ENCODE data around the gene CDH4. TPM values are rescaled to one million over a fixed set of nuclear protein-coding genes. Genes with fewer than 3 reads are reported as not detected.

CDH4 gene
- total RNA-seq, 1 donor from 2014 or later = not detected

DNA sequence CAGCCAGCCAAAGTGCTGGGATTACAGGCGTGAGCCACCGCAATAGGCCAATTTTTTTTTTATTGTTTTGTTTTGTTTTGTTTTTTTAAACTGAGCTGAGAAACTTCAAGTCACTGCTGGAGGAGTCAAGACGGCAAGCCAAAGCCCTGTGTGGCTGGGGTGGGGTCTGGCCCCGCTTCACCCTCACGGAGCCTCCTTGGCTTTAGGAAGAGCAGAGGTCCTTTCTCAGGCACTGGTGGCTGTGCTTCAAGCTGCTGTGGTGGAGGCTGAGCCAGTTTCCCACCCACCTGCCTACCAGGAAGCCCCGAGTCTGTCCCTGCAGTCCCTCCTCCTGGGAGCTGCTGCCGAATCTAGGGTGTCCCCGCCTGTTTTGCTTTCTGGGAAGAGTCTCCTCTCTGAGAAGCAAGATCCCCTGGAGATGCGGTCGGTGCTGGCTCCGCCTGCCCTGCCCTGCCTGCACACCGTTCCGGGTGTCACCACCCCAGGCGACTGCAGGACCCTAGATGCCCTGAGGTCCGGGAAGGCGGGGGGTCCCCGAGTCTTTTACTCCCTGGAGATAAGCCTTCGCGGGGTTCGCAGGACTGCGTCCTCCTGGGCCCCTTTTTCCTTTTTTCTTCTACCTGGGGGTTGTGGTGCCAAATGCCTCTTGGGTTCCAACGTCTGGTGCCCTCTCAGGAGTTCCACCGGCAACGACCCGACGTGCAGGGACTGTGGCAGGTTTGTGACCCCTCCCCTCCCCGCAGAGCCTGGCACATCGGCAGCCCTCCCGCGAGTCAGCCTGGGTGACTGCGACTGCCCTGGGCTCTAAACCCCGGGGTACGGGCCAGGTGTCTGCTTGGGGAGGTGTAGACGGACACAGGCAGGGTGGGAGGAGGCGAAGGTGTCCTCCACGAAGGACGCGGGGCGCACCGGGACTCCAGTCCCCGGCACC lies 712.9 kb downstream of the CDH4 start:
- H3K36me3 ChIP-seq = no peaks in the 10 kb centered on the region
- intact Hi-C loops (cut with DNase I) = no loop called here
- TF ChIP-seq, protein P1, sequence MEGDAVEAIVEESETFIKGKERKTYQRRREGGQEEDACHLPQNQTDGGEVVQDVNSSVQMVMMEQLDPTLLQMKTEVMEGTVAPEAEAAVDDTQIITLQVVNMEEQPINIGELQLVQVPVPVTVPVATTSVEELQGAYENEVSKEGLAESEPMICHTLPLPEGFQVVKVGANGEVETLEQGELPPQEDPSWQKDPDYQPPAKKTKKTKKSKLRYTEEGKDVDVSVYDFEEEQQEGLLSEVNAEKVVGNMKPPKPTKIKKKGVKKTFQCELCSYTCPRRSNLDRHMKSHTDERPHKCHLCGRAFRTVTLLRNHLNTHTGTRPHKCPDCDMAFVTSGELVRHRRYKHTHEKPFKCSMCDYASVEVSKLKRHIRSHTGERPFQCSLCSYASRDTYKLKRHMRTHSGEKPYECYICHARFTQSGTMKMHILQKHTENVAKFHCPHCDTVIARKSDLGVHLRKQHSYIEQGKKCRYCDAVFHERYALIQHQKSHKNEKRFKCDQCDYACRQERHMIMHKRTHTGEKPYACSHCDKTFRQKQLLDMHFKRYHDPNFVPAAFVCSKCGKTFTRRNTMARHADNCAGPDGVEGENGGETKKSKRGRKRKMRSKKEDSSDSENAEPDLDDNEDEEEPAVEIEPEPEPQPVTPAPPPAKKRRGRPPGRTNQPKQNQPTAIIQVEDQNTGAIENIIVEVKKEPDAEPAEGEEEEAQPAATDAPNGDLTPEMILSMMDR (IDR thresholded peaks at IDR 0.05) = no peak
- H3K4me1 ChIP-seq = no peaks in the 10 kb centered on the region
- H3K9me3 ChIP-seq = no peaks in the 10 kb centered on the region
- DNase-seq (ENCODE audit: low spot score in 2 of 2) = no peak
- no peak overlapping the region for H3K4me3 ChIP-seq
- H3K27me3 ChIP-seq = no peaks in the 10 kb centered on the region
- no peak overlapping the region for H3K27ac ChIP-seq

DNA sequence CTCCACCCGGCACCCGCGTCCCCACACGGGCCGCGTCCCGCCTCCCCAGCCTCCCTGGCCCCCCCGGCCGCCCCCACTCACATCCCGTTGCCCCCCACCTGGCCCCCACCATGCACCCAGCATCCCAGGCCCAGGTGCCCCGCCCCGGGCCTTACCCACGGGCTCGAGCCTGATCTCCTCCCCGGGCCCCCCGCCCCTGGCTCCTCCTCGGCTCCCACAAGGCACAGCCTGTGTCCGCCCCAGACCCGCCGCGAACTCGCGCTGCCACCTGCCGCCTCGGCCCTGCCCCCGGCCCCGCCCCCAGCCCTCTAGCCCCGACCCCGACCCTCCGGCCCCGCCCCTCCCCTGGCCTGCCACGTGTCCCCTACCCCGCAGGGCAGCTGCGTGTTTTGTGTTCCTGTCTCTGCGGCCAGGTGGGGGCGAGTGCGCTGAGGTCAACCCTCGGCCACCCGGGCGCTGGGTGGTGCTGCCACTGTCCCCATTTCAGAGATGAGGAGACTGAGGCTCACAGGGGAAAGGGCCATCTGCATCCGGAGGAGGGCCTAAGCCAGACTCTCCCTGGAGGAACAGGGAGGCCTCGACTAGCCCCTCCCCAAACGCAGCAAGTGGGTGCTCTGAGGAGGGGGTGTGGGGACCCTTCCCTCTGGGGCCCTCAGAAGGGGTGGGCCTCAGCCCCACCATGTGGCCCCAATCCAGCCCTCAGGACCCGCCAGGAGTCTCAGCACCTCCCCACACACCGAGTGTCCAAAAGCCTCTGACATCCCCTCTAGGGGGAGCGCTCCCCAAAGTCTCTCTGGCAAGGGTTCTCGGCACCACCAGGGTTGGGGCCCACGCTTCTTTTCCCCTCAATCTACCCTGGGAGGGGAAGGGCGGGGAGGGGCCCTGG lies 713.8 kb downstream of the CDH4 start:
- H3K4me1 ChIP-seq = no peaks in the 10 kb centered on the region
- intact Hi-C loops (cut with DNase I) = no loop called here
- H3K4me3 ChIP-seq = no peak overlapping the region
- TF ChIP-seq, protein P1 (IDR thresholded peaks at IDR 0.05) = no peak
- H3K36me3 ChIP-seq = no peaks in the 10 kb centered on the region
- H3K27ac ChIP-seq = no peak overlapping the region
- H3K27me3 ChIP-seq = no peaks in the 10 kb centered on the region
- H3K9me3 ChIP-seq = no peaks in the 10 kb centered on the region
- no peak for DNase-seq (ENCODE audit: low spot score in 2 of 2)

DNA sequence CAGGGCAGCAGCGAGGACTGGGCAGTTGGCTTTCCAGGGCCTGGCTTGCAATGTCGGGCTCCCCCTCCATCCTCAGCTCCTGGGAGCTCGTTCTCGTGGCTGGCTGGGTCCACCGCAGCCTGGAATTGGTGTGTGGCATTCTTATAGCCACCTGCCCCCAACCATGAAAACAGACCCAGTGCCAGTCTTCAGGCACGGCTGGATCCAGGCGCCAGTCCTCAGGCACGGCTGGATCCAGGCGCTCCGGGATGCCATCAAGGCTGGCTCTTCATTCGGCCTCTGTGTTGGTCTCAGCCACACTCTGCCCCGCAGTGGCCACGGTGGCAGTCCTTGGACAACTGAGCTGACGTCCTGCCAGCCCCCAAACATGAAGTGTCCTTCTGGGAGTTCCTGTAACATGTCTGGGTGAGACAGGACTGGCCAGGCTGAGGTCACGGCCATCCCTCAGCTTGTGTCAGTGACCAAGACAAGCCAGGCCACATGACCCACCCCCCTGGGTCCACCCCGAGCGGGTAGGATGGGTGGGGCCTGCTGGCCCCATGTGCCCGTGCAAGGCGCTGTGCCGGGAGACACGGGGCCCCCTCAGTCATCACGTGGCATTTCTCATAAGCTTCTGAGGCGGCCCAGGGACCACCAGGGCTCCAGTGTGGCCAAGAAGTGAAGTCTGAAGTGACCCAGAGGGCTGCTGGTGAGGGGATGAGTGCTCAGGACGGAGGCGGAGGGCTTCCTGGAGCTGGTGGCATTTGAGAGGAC lies 714.6 kb downstream of the CDH4 start:
- Histone ChIP-seq H3K27ac (no peak overlapping the region), H3K4me3 (no peak overlapping the region), H3K9me3 (no peaks in the 10 kb centered on the region), H3K36me3 (no peaks in the 10 kb centered on the region), H3K4me1 (no peaks in the 10 kb centered on the region), H3K27me3 (no peaks in the 10 kb centered on the region)
- TF ChIP-seq, protein P1 (IDR thresholded peaks at IDR 0.05) = no peak
- intact Hi-C loops (cut with DNase I) = no loop called here
- no peak for DNase-seq (ENCODE audit: low spot score in 2 of 2)

DNA sequence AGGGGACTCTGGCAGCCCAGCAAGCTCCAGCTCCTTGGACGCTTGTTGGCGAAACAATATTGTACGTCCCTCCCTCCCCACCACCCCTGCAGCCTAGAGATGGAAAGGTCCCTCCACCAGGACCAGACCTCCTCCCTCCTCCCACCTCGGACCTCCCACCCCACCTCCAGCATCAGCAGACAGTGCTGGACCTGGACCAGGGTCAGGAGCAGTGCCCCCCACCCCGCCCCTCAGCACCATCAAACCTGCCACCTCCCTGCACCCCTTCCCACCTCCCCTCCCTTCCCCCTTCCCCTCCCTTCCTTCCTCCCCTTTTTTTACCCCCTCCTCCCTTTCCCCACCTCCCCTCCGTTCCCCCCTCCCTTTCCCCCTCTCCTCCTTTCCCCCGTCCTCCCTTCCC lies 715.2 kb downstream of the CDH4 start:
- Histone ChIP-seq H3K36me3 (peaks cover under 1 to 3% of the 10 kb centered on the region in 2 donors), H3K4me3 (no peak overlapping the region), H3K4me1 (no peaks in the 10 kb centered on the region), H3K27ac (no peak overlapping the region), H3K27me3 (no peaks in the 10 kb centered on the region), H3K9me3 (no peaks in the 10 kb centered on the region)
- TF ChIP-seq, protein P1 (IDR thresholded peaks at IDR 0.05) = no peak
- DNase-seq (ENCODE audit: low spot score in 2 of 2) = no peak
- intact Hi-C loops (cut with DNase I) = no loop called here

DNA sequence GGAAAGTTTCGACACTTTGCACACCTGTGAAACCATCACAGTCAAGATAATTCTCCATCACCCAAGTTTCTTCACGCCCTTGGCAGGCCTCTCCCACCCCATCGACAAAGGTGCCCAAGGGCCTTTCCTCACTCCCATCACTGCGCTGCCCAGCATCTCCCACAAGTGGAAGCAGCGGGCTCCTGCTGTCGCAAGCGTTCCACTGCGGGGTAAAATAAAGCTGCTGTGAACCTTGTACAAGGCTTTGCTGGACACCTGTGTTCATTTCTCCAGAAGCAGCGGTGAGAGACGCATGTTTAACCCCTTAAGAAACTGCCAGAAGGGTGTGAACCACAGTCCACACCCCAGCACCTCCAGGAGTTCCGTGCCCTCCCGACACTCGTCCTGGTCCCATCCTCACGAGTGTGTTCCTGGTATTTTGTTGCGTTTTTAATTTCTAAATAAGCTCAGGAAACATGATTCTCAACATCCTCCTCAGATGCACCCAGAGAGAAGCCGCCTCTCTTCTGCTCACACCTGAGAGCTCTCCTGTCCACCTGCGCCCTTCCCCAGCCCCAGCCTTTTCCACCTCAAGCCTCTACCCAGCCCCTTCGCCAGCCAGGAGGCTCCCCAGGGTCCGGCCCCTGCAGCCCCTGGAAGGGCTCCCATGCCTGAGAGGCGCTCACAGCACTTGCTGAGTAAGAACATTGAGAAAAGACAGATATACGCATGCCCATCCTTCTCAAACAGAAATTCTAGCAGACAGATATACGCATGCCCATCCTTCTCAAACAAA lies 716.2 kb downstream of the CDH4 start:
- intact Hi-C loops (cut with DNase I) = no loop called here
- Histone ChIP-seq H3K4me1 (no peaks in the 10 kb centered on the region), H3K27me3 (no peaks in the 10 kb centered on the region), H3K4me3 (no peak overlapping the region), H3K9me3 (no peaks in the 10 kb centered on the region), H3K36me3 (peaks cover 10 to 12% of the 10 kb centered on the region in 2 donors), H3K27ac (no peak overlapping the region)
- DNase-seq (ENCODE audit: low spot score in 2 of 2) = no peak
- TF ChIP-seq, protein P1 (IDR thresholded peaks at IDR 0.05) = no peak
